Caco-2 (cell line): Measurements from ENCODE around the gene SETD3. TPM values are rescaled to one million over a fixed set of nuclear protein-coding genes. Genes with fewer than 3 reads are reported as not detected.

ENCODE experiments used
- BruUV-seq: library from RNA; stranded (reverse); fragments of 400-500 nt; replicated peaks from 2 replicates; lab custom pipeline; 2021; lab: Mats Ljungman, UMichigan
- CTCF ChIA-PET: fragments of 300-600 bp; sonication (Branson Sonifier 250); formaldehyde crosslinking; loops from one replicate; lab custom pipeline; 2022; ENCODE audit warnings: antibody characterized with exemption; lab: Charles Lee
- POLR2A ChIA-PET: fragments of 300-600 bp; sonication (Branson Sonifier 250); formaldehyde crosslinking; loops from one replicate; lab custom pipeline; 2022; ENCODE audit warnings: antibody characterized with exemption; lab: Charles Lee
- DNase-seq, 2 experiments: peaks; one replicate each; pipeline versions ENCODE4 v3.0.0 to v3.0.0-alpha.2; 2020 to 2022
- H3K27me3 ChIP-seq: replicated peaks from 2 replicates; pipeline ENCODE4 v1.6.0; 2011; ENCODE audit warnings: low read length; ENCODE audit not compliant: control insufficient read depth, insufficient read depth
- H3K36me3 ChIP-seq: 2 replicates; pipeline ENCODE4 v1.5.1; 2011; ENCODE audit warnings: low read length; ENCODE audit not compliant: control insufficient read depth, insufficient read depth
- H3K4me1 ChIP-seq: fragments of 250-450 bp; sonication (Bioruptor Pico); 2 replicates; pipeline ENCODE4 v1.5.1; 2020; ENCODE audit warnings: mild to moderate bottlenecking
- H3K4me3 ChIP-seq: 2 replicates; pipeline ENCODE4 v1.5.1; 2011; ENCODE audit warnings: low read depth, mild to moderate bottlenecking, control low read depth, low read length
- H3K9me3 ChIP-seq: fragments of 250-450 bp; sonication (Bioruptor Pico); 2 replicates; pipeline ENCODE4 v1.5.1; 2020; ENCODE audit warnings: mild to moderate bottlenecking, moderate library complexity
- H3K27ac Mint-ChIP-seq: one replicate; pipeline ENCODE4 v1.8.0; 2022; ENCODE audit warnings: mixed read lengths; ENCODE audit not compliant: unreplicated experiment
- H3K27me3 Mint-ChIP-seq: one replicate; pipeline ENCODE4 v1.8.0; 2022; ENCODE audit warnings: mixed read lengths; ENCODE audit not compliant: insufficient read depth, unreplicated experiment
- H3K36me3 Mint-ChIP-seq: one replicate; pipeline ENCODE4 v1.8.0; 2022; ENCODE audit warnings: mild to moderate bottlenecking, mixed read lengths; ENCODE audit not compliant: insufficient read depth, unreplicated experiment
- H3K4me1 Mint-ChIP-seq: one replicate; pipeline ENCODE4 v1.8.0; 2022; ENCODE audit warnings: low read depth, mixed read lengths; ENCODE audit not compliant: unreplicated experiment
- H3K4me3 Mint-ChIP-seq: one replicate; pipeline ENCODE4 v1.8.0; 2022; ENCODE audit warnings: mild to moderate bottlenecking, moderate library complexity, mixed read lengths; ENCODE audit not compliant: unreplicated experiment
- H3K9me3 Mint-ChIP-seq: one replicate; pipeline ENCODE4 v1.8.0; 2022; ENCODE audit warnings: mixed read lengths; ENCODE audit not compliant: unreplicated experiment
- intact Hi-C: fragments of 100-400 bp; cut with micrococcal nuclease; formaldehyde crosslinking; loops from one replicate; pipeline ENCODE4 v1.10.0; 2022; ENCODE audit not compliant: unreplicated experiment
- total RNA-seq: library from RNA; stranded (reverse); gene quantifications from 2 replicates; pipeline ENCODE4 v1.2.3, GENCODE V29; 2022
- TF ChIP-seq, protein P1 (sequence below), 2 experiments: fragments of 200-600 bp in 1 of 2; IDR thresholded peaks; 1 replicate in 1 of 2; 2 replicates in 1 of 2; pipeline versions ENCODE4 v1.5.1 to v1.8.0; 2011 to 2022; ENCODE audit warnings: antibody characterized with exemption in 1 of 2, control low read depth in 1 of 2, inconsistent platforms in 1 of 2, low read depth in 1 of 2, low read length in 1 of 2, mild to moderate bottlenecking in 1 of 2, moderate library complexity in 1 of 2; ENCODE audit not compliant: insufficient read depth in 1 of 2, severe bottlenecking in 1 of 2, unreplicated experiment in 1 of 2

Gene SETD3
- total RNA-seq, 1 experiment from 2014 or later, result 74.3 TPM

- CTCF ChIA-PET, result no interaction called here
Observed at GRCh38 chr14:99437706-99438105, 43.0 kb downstream of the SETD3 start.

GRCh38 chr14:99436247-99437180 lies 44.1 kb downstream of the SETD3 start:
- POLR2A ChIA-PET, result interaction anchor here (1.7 kb wide), 1 partner anchor 14 kb away, joined by 3 read pairs; no protein-coding TSS in a partner anchor
- H3K4me3 ChIP-seq, result no peak overlapping the region
- H3K4me1 ChIP-seq, result no peaks in the 10 kb centered on the region
- Mint-ChIP-seq H3K9me3 (no peaks in the 10 kb centered on the region), H3K27me3 (no peaks in the 10 kb centered on the region), H3K4me3 (no peak overlapping the region), H3K36me3 (peaks cover 76% of the 10 kb centered on the region), H3K27ac (no peak overlapping the region), H3K4me1 (no peaks in the 10 kb centered on the region)
- CTCF ChIA-PET, result no interaction called here
- no peak for DNase-seq
- intact Hi-C loops, result no loop called here
- no peaks in the 10 kb centered on the region for H3K27me3 ChIP-seq
- no TSS peak for BruUV-seq
- peaks cover 5% of the 10 kb centered on the region for H3K36me3 ChIP-seq
- TF ChIP-seq, protein P1, sequence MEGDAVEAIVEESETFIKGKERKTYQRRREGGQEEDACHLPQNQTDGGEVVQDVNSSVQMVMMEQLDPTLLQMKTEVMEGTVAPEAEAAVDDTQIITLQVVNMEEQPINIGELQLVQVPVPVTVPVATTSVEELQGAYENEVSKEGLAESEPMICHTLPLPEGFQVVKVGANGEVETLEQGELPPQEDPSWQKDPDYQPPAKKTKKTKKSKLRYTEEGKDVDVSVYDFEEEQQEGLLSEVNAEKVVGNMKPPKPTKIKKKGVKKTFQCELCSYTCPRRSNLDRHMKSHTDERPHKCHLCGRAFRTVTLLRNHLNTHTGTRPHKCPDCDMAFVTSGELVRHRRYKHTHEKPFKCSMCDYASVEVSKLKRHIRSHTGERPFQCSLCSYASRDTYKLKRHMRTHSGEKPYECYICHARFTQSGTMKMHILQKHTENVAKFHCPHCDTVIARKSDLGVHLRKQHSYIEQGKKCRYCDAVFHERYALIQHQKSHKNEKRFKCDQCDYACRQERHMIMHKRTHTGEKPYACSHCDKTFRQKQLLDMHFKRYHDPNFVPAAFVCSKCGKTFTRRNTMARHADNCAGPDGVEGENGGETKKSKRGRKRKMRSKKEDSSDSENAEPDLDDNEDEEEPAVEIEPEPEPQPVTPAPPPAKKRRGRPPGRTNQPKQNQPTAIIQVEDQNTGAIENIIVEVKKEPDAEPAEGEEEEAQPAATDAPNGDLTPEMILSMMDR (IDR thresholded peaks at IDR 0.05; ENCODE audit: insufficient read depth in 1 of 2, low read depth in 1 of 2, low read length in 1 of 2, severe bottlenecking in 1 of 2, unreplicated experiment in 1 of 2), result no peak
- no peaks in the 10 kb centered on the region for H3K9me3 ChIP-seq

More at GRCh38 chr14:99437706-99438105, 43.0 kb downstream of the SETD3 start:
- peaks cover 7% of the 10 kb centered on the region for H3K36me3 ChIP-seq
- no peaks in the 10 kb centered on the region for H3K4me1 ChIP-seq
- H3K9me3 Mint-ChIP-seq, result no peaks in the 10 kb centered on the region
- TF ChIP-seq, protein P1 (IDR thresholded peaks at IDR 0.05; ENCODE audit: insufficient read depth in 1 of 2, low read depth in 1 of 2, low read length in 1 of 2, severe bottlenecking in 1 of 2, unreplicated experiment in 1 of 2), result no peak
- H3K36me3 Mint-ChIP-seq, result peaks cover 86% of the 10 kb centered on the region
- POLR2A ChIA-PET, result no interaction called here
- no peaks in the 10 kb centered on the region for H3K4me1 Mint-ChIP-seq
- no peak for DNase-seq
- H3K27ac Mint-ChIP-seq, result no peak overlapping the region
- H3K27me3 ChIP-seq, result no peaks in the 10 kb centered on the region
- no peak overlapping the region for H3K4me3 ChIP-seq
- intact Hi-C loops, result no loop called here
- H3K9me3 ChIP-seq, result no peaks in the 10 kb centered on the region
- no peak overlapping the region for H3K4me3 Mint-ChIP-seq
- H3K27me3 Mint-ChIP-seq, result no peaks in the 10 kb centered on the region
- BruUV-seq, result no TSS peak

DNA sequence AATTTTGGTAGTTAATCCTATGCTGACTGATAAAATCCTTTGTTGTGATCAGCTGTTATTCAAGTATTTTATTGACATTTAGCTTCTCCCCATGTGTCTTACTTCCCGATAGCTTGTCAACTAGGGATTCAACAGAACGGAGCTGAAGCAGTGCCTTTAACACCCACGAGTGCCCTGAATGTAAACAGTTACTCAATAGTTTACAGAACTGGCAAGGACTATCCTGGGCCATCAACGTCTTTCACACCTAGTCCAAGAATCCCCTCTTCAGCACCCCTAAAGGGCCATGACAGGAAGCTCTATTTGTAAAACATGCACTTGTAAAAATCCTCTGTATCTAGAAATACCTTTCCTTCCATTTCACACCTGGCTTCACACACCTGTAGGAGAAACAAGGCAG lies 45.3 kb downstream of the SETD3 start:
- Mint-ChIP-seq H3K36me3 (peaks cover 70% of the 10 kb centered on the region), H3K4me3 (no peak overlapping the region), H3K27ac (no peak overlapping the region), H3K9me3 (no peaks in the 10 kb centered on the region), H3K4me1 (no peaks in the 10 kb centered on the region), H3K27me3 (no peaks in the 10 kb centered on the region)
- TF ChIP-seq, protein P1 (IDR thresholded peaks at IDR 0.05; ENCODE audit: insufficient read depth in 1 of 2, low read depth in 1 of 2, low read length in 1 of 2, severe bottlenecking in 1 of 2, unreplicated experiment in 1 of 2), result no peak
- intact Hi-C loops, result no loop called here
- Histone ChIP-seq H3K36me3 (peaks cover 5% of the 10 kb centered on the region), H3K4me1 (no peaks in the 10 kb centered on the region), H3K4me3 (no peak overlapping the region), H3K9me3 (no peaks in the 10 kb centered on the region), H3K27me3 (no peaks in the 10 kb centered on the region)
- ChIA-PET CTCF (interaction anchor here (0.6 kb wide), 1 partner anchor 168 kb away, joined by 3 read pairs; no protein-coding TSS in a partner anchor), POLR2A (interaction anchor here (1.7 kb wide), 1 partner anchor 13 kb away, joined by 3 read pairs; no protein-coding TSS in a partner anchor)
- DNase-seq, result no peak
- no TSS peak for BruUV-seq
